ENCODE data around the gene TMEM191C.
"Not testable (repeated sequence)": the region's sequence is repeated elsewhere in the genome, so short reads cannot be mapped to it uniquely, and the experiment has no call there.

DNA sequence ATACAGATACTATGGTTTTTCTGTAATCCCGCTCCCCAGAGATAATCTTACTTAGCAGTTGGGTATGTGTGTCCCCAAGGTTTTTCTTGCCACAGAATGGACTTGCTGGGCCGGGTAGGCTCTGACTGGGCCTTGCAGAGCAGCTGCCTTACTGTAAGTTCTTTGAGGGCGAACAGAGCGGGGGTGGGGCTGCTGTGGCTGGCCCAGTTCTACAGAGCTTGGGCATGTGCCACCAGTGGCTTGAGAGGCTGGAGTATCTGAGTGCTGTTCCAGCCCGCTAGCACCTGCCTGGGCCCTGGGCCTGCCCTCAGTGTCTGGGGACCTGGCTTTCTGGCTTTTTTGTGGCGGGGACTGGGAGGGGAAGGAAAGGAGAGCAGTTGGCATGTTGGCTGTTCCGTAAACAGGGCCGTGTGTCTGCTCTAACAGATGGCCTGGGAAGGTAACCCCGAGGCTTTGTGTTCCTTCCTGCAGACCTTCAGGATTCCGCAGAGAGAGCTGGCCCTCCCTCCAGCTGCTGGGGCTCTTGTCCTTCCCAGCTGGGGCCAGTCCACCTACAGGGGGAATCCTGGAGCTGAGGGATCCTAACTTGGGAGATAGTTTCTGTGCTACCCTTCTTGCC lies 27.1 kb upstream of the TMEM191C start:
- TF ChIP-seq, protein P1, sequence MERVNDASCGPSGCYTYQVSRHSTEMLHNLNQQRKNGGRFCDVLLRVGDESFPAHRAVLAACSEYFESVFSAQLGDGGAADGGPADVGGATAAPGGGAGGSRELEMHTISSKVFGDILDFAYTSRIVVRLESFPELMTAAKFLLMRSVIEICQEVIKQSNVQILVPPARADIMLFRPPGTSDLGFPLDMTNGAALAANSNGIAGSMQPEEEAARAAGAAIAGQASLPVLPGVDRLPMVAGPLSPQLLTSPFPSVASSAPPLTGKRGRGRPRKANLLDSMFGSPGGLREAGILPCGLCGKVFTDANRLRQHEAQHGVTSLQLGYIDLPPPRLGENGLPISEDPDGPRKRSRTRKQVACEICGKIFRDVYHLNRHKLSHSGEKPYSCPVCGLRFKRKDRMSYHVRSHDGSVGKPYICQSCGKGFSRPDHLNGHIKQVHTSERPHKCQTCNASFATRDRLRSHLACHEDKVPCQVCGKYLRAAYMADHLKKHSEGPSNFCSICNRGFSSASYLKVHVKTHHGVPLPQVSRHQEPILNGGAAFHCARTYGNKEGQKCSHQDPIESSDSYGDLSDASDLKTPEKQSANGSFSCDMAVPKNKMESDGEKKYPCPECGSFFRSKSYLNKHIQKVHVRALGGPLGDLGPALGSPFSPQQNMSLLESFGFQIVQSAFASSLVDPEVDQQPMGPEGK (CRISPR knock-in tag; IDR thresholded peaks at IDR 0.05; ENCODE audit: borderline replicate concordance) = not testable (repeated sequence)
- not testable (repeated sequence) for TF ChIP-seq OSR1 (CRISPR knock-in tag; IDR thresholded peaks at IDR 0.05); RARB (CRISPR knock-in tag; IDR thresholded peaks at IDR 0.05); ESRRG (CRISPR knock-in tag; IDR thresholded peaks at IDR 0.05); ZFP3 (CRISPR knock-in tag; IDR thresholded peaks at IDR 0.05); ARNTL (CRISPR knock-in tag; IDR thresholded peaks at IDR 0.05; ENCODE audit: borderline replicate concordance, low read depth)
- TF ChIP-seq, protein P2, sequence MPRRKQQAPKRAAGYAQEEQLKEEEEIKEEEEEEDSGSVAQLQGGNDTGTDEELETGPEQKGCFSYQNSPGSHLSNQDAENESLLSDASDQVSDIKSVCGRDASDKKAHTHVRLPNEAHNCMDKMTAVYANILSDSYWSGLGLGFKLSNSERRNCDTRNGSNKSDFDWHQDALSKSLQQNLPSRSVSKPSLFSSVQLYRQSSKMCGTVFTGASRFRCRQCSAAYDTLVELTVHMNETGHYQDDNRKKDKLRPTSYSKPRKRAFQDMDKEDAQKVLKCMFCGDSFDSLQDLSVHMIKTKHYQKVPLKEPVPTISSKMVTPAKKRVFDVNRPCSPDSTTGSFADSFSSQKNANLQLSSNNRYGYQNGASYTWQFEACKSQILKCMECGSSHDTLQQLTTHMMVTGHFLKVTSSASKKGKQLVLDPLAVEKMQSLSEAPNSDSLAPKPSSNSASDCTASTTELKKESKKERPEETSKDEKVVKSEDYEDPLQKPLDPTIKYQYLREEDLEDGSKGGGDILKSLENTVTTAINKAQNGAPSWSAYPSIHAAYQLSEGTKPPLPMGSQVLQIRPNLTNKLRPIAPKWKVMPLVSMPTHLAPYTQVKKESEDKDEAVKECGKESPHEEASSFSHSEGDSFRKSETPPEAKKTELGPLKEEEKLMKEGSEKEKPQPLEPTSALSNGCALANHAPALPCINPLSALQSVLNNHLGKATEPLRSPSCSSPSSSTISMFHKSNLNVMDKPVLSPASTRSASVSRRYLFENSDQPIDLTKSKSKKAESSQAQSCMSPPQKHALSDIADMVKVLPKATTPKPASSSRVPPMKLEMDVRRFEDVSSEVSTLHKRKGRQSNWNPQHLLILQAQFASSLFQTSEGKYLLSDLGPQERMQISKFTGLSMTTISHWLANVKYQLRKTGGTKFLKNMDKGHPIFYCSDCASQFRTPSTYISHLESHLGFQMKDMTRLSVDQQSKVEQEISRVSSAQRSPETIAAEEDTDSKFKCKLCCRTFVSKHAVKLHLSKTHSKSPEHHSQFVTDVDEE (CRISPR knock-in tag; IDR thresholded peaks at IDR 0.05) = not testable (repeated sequence)
- TF ChIP-seq, protein P3, sequence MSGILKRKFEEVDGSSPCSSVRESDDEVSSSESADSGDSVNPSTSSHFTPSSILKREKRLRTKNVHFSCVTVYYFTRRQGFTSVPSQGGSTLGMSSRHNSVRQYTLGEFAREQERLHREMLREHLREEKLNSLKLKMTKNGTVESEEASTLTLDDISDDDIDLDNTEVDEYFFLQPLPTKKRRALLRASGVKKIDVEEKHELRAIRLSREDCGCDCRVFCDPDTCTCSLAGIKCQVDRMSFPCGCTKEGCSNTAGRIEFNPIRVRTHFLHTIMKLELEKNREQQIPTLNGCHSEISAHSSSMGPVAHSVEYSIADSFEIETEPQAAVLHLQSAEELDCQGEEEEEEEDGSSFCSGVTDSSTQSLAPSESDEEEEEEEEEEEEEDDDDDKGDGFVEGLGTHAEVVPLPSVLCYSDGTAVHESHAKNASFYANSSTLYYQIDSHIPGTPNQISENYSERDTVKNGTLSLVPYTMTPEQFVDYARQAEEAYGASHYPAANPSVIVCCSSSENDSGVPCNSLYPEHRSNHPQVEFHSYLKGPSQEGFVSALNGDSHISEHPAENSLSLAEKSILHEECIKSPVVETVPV (CRISPR knock-in tag; IDR thresholded peaks at IDR 0.05) = not testable (repeated sequence)

Measured in SK-N-SH treated with all-trans-retinoic acid at 6 μM for 48 hours (cell line).